ENCODE data around the gene ICAM5.
"Not testable (repeated sequence)": the region's sequence is repeated elsewhere in the genome, so short reads cannot be mapped to it uniquely, and the experiment has no call there.

The ICAM5 gene

DNA sequence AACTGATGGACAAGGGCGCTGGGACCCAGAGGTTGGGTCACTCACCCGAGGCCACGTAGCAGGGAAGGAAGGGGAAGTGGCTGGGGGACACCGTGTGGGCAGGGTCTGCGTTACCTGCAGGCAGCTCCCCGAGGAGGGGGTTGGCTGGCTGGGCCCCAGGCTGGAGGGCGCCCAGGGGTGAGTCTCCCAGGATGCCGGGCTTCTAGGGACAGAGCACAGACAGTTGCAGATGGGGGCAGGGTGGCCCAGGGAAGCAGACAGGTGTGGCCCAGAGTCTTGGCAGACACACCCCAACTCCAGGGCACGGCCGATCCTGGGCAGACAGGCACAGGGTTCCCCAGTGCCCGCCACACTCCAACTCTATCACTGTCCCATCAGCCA, 31.7 kb downstream of the ICAM5 start:
- DNase-seq, result no peak

DNA sequence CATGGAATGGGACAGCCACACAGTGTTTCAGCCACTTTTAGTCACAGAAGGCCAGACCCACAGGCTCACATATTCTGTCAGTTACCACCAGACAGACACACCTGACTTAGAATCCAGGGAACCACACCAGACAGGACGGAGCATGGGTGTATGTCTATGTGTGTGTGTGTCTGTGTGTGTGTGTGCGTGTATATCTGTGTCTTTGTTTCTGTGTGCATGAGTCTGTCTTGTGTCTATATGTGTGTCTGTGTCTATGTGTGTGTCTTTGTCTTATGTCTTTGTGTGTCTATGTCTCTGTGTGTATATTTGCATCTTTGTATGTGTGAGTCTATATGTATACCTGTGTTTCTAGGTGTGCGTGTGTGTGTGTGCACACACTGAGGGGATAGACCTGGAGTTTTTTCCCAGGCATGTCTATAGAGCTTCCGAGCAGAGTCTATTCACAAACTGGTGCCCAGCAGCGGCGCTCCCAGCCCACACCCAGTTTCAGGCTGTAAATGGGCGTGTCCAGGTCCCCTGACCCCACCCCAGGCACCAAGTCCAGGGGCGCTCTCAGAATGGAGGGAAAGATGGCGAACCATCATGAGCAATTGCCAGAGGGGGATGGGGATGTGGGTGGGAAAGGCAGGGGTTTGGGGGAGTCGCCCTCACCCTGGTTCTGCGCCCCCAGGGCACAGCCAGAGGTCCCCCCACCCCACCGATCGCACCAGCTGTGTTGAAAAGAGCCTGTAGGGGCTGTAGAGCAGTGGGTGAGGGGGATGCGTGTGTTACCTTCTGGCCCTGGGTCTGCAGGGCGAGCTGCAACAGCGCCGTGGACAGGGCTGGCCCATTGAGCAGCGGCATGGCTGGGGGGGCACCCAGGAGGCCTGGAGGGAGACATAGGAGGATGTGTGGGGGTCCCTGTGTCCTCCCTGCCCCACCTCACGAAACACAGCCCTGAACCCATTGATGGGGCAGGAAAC, 32.4 kb downstream of the ICAM5 start:
- DNase-seq, result no peak

DNA sequence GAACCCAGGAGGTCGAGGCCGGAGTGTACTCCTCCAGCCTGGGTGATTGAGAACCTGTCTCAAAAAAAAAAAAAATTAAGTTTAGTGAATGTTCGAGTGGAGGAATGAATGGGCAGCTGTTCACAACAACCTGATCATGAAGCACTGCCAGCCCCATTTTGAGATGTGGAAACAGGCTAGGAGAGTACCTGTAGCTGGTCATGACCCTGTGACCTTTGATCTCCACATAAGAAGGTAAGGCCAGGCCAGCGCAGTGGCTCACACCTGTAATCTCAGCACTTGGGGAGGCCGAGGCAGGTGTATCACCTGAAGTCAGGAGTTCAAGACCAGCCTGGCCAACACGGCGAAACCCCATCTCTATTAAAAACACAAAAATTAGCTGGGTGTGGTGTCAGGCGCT, 36.0 kb downstream of the ICAM5 start:
- no peak for DNase-seq

DNA sequence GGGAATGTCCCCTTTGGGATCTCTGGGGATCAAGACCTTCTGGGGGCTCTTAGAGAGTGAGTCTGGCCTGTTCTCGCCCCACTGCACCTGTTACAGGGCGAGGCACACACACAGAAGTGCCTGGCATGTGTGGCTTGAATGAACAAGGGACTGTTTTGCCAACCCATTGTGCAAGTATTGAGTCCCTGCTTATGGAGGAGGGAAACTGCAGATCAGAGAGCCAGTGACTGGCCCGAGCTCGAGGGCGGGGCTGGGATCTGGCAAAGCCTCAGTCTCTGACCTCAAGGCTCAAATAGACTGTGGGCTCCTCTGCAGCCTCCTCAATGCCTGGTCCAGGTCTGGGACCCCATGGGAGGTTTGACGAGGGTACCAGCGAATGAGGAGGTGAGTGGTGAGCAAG, 38.0 kb downstream of the ICAM5 start:
- no peak for DNase-seq

DNA sequence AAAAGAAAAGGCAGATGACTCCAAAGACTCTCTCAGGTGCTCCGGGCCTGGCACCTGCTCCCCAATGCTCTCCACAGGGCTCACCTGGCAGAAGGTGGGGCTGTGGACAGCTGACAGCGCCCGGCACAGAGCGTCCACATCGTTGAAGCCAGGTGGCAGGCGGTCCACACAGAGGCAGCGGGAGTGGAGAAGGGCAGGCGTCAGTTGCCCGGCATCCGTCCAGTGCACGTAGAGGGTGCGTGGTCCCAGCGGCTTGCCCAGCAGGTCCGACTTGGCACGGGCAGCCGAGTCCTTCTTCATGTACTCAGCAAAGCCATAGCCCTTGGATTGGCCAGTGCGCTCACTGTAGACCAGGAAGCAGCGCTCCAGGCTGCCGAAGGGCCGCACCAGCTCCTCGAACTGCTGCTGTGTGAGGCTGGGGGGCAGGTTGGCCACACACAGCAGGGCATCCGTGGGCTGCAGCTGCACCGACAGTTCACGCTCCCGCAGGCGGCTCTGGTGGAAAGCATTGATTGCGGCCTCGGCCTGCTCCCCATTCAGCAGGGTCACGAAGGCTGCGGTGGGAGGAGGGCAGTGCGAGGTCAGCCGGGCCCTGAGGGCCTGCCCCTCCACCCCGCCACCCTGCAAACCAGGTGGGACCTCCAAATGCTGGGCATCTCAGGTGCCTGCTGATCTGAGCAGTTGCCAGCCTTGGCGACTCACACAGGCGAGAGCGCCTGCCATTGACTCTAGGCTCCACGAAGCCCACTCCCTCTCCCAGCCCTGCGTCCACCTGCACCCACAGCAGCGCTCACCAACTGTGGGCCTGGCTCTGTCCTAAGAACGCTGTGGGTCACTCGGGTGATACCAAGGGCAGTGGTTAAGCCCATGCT, 39.0 kb downstream of the ICAM5 start:
- DNase-seq, result no peak

DNA sequence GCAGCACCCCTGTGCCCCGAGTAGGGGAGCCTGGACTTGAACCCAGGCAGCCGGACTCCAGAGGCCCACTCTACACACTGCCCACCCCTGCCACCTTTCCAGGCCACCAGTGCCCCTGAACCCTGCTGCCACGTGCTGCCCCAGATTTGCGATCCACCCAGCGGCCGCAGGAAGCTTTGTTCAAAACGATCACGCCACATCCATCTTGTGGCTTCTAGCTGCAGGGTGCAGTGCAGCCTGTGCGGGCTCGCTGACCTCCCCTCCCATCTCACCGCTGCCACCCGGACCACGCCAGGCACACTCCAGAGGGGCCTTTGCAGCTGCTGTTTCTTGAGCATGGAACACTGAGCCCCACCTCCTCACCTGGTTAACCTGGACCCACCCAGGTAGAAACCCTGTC, 39.8 kb downstream of the ICAM5 start:
- no peak for DNase-seq

DNA sequence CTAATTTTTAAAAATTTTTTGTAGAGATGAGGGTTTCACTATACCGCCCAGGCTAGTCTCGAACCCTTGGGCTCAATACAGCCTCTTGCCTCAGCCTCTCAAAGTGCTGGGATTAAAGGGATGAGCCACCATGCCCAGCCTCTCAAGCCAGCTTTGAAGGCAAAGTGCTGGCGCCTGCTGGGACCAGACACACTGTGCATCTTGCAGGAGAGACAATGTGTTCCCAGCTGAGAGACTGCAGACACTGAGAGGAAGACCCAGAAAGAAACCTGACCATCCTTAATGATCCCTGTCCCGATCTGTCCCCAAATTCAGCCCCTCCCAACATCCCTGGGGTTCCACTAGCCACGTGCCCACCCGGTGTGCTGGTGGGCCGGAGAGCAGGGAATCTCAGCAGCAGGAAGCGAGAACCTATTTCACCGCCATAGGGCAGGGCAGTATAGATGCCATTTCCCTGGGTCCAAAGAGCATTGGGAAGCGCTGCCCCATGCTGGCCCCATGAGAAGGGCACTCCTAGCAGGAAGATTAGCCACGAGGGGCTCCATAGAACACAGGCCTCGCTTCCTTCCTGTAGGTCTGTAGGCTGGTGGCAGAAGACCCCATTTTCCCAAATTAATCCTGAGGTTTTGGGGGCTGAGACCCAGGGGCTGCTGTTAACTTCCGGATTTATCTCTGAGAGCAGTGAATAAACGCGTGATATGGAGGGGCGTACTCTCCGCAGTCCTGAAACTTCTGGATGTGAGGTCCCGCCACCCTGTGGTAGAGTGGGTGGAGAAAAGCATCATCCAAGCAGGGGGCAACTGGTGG, 42.6 kb downstream of the ICAM5 start:
- no peak for DNase-seq

DNA sequence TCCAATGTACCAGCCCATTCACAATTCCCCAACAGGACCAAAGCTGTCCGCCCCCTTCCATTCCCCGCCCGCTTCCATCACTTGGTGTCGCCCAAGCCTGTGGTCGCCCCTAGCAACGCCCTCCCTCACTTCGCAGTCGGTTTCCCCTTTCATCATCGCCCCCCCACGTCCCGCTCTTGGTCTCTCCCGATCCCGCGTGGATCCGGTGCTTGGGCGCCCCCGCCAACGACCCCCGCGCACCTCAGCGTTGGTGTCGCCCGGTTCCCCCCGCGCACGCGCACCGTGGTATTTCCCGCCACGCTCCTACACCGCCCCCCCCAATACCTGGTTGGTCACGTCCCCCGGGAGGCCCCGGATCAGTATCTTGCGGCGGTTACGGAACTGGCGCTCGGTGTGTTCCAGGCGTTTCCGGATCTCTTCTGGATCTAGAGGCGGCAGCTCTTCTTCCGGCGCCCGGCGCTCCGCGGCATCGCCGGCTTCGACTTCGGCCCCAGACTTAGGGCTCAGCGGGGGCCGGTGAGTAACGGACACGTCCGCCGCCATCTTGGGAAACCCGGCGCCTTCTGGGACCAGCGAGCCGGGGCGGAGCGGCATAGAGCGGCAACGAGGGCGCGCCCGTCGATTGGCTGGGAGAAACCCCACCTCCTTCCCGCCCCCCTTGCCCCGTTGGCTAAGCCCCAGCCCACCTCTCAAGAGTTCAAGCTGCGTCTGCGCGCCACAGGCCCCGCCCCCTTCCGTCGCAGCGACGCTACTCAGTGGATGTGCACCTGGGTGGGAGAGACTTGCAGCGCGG, 43.4 kb downstream of the ICAM5 start, which contains the start of gene RAVER1:
Gene RAVER1, minus strand, starts transcription at position 565 of the 793 bp plus-strand sequence. Its CDS starts 22 bp downstream, at position 543.
- peak; percentile 93 to 98 for DNase-seq

DNA sequence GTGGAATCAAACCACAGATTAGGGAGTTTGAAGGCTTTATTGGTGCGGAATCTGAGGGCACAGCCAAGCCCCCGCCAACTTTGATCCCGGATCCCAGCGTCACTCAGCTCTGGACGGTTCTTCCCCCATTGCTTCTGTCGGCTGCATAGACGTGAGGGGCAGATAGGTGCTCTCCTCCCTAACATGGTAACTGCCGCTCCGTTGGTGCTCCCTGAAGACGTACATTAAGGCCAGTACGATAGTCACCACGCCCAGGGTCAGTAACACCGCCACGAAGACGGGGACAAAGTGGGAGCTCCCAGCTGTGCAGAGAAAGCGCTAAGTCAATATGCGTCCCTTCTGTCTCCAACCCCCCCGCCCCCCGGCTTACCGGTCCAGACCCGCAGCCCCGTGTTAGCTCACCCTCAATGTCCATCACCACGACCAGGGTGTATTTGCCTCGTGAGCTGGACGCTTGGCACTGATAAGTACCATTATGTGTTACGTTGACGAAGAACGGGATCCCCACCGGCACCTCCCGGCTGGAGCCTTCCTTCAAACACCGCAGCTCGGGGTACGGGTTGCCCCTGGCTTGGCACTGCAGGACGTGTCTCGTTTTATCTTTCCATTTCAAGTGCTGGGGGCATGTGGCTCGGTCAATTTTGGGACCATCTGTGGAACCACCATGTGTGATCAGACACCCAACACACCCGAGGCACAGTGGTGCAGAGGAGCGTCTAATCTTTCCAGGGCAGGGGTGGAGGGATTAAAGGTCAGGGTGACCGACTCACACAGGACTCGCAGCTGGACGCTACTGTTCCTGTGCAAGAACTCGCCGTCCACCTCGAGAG, 44.2 kb downstream of the ICAM5 start:
- DNase-seq, result no peak

DNA sequence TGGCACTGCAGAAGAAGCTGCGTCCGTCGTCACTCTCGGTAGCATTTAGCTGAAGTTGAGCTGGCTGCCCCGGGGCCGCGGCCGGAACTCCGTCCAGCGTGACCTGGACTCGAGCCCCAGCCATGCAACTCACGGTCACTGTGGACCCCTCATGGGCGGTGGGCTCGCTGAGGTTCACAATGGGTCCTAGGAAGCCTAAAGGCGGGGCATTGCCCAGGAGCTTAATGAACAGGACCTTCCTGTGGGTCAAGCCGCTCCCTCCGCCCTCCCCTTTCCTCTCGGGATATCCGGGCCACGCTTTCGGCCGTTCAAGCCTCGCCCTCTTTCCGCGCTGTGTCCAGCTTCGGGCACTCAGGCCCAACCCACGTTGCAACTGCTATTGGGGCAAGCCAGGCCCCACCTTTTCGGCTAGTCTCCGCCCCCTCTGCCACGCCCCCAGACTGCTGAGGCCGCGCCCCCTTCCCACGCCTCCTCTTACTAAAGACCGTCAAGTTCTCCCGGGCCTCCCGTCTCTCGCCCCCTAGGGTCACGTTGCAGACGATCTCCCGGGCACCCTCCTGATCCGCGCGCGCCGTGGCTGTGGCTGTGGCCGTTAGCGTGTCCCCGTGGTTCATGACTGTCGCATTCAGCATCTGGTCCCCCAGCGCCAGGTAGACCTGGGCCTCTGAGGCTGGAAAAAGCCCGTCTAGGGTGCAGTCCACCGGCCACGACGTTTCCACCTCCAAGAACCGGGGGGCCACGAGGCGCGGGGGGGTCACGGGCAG, 45.0 kb downstream of the ICAM5 start:
- DNase-seq, result no peak

DNA sequence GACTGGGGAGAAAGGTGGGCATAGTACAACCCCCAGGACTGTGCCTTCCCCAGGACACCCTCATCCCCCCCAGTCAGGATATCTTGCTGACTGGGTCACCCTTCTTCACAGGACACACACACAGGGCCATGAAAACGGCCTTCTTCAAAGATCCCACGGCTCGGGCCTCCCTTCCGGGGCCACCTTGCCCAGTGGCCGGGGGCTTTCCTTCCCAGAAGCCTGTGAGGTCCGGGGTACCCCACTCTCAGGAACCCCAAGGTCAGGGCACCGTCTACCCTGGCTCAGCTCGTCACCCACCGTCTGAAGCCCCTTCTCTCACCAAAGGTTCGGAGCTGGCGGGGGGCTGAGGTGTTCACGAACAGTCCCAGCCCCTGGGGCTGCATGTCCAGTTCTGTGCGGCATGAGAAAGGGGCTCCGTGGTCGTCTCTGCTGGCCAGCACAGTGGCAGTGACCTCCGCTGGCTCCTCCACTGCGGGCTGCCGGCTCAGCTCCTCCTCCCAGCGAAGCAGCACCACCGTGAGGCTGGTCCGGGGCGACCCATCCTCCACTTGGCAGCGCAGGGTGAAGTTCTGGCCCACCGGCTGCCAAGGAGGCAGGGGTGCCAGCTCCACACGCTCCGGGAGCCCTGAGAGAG, 45.7 kb downstream of the ICAM5 start:
- DNase-seq, result no peak

DNA sequence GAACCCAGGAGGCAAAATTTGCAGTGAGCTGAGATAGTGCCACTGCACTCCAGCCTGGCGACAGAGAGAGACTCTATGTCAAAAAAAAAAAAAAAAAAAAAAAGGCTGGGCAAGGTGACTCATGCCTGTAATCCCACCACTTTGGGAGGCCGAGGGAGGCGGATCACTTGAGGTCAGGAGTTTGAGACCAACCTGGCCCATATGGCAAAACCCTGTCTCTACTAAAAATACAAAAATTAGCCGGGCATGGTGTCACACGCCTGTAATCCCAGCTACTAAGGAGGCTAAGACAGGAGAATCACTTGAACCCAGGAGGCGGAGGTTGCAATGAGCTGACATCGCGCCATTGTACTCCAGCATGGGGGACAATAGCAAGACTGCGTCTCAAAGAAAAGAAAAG, 47.0 kb downstream of the ICAM5 start:
- not testable (repeated sequence) for DNase-seq

DNA sequence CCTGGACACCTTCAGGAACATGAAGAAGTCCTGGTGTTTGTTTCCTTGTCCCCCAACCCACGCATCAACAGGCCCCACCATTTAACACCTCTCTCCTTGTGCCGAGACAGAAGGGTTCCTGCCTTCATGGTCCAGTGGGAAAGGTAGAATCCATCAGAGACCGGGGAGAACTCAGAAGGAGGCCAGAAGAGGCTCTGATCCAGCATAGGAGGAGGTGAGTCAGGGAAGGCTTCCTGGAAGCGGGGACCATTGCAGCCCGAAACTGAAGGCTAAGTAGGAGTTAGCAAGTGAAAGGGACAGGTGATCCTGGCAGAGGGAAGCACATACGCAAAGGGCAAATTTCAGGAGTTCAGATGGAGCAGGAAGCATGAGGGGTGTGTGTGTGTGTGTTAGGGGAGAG, 49.2 kb downstream of the ICAM5 start:
- DNase-seq, result no peak

DNA sequence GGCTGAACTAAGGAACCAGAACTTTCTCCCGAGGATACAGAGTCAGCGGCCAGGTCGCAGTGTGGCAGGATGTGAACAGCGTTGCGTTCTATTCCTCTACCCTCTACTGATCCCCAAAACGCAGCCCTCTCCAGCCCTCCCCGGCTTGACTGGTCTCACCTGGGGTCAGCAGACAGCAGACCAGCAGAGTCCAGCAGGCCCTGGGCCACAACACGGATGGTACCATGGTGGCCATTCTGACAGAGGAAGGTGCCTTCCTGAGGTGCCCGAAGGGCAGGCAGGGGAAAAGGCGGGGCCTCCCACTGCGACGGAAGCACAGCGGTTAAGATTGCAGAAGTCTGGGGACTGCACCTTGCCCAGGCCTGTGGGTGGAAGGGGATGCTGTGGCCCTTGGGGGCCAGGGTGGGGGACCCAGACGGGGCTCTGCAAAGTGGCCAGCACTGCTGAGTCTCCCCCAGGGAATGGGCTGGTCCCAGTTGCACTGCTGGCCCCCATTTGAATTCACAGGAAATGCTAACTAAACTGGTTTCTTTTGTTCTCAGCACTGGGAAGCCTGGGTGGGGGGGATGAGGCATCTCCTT, 49.7 kb downstream of the ICAM5 start, which contains the start of gene ICAM3:
Gene ICAM3, minus strand, starts transcription at position 245 of the 581 bp plus-strand sequence. Its CDS starts 10 bp downstream, at position 235.
- peak; percentile 21 to 39 for DNase-seq

DNA sequence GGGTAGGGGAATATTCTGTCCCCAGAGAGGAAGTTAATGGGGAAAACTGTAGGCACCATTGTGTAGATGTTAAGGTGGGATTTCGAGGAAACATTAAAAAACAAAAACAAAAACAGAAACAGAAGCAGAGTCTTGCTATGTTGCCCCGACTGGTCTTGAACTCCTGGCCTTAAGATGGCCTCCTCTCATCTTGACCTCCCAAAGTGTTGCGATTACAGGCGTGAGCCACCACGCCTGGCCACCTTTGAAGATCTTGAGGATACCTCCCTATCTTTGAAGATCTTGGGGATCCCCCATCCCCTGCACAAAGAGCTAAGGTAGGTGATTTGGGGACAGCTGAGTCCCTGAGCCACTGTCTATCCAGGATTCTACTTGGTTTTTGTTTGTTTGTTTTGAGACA, 50.2 kb downstream of the ICAM5 start:
- DNase-seq, result no peak

DNA sequence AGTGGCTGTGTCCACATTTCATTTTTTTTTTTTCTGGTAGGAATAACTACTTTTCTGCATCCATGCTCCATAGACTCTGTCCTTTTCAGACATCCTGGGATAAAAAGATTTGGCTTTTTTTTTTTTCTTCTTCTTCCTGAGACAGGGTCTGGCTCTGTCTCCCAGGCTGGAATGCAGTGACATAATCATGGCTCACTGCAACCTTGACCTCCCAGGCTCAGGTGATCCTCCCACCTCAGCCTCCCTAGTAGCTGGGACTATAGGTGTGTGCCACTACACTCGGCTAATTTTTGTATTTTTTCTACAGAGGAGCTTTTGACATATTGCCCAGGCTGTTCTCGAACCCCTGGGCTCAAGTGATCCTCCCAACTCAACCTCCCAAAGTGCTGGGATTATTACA, 53.7 kb downstream of the ICAM5 start:
- DNase-seq, result no peak

DNA sequence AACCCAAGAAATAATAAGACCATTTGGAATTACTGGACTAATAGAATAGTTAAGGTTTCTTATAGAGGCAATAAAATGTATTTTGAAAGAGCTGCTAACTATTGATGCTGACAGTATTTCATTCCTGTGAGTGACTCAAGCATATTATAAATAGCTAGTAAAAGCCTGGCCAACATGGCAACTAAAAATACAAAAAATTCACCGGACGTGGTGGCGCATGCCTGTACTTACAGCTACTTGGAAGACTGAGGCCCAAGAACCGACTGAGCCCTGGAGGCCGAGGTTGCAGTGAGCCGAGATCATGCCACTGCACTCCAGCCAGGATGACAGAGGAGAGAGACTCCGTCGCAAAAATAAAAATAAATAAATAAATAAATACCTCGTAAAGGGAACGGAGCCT, 55.0 kb downstream of the ICAM5 start:
- DNase-seq, result no peak
